ENCODE data around the gene ADGRG6. TPM values are rescaled to one million over a fixed set of nuclear protein-coding genes. Genes with fewer than 3 reads are reported as not detected.

Gene ADGRG6
- total RNA-seq, 1 experiment from 2014 or later = 259 TPM

GRCh38 chr6:142378138-142378875 is 76.5 kb downstream of the ADGRG6 start:
- TF ChIP-seq REST (IDR thresholded peaks at IDR 0.05; ENCODE audit: insufficient read depth in 1 of 2, low read depth in 2 of 2, low read length in 1 of 2) (no peak), CTCF (IDR thresholded peaks at IDR 0.05) (no peak), SIN3A (IDR thresholded peaks at IDR 0.05; ENCODE audit: borderline replicate concordance, insufficient read depth, low read depth, low read length) (no peak), TCF7L2 (IDR thresholded peaks at IDR 0.05; ENCODE audit: low read depth, low read length) (0 out of 2 replicates have a peak, but pooled peaks have one; percentile 20), POLR2AphosphoS5 (IDR thresholded peaks at IDR 0.05; ENCODE audit: low read depth, low read length) (peak; percentile 60)
- POLR2A ChIA-PET = interaction anchor here (1.2 kb wide), 1 partner anchor 231 kb away, joined by 3 read pairs; the partner anchor contains the start of gene VTA1
- H3K9me3 ChIP-seq (ENCODE audit: control insufficient read depth, insufficient read depth, low read depth, low read length) = no peaks in the 10 kb centered on the region
- H3K4me3 ChIP-seq (ENCODE audit: low read depth in 2 of 2, low read length in 2 of 2) = no peak overlapping the region
- no TSS peak for BruUV-seq (replicated peaks)
- DNase-seq (ENCODE audit: low read depth, low spot score) = no peak
- peaks cover 3% of the 10 kb centered on the region; the same call in 1 of the 2 replicates for H3K36me3 ChIP-seq (ENCODE audit: control insufficient read depth, insufficient read depth, low read length)
- no peak for ATAC-seq
- in situ Hi-C loops (cut with HindIII; ENCODE audit: low pct_unique_long_range_greater_than_20kb, low sequenced_read_pairs) (no loop called here), intact Hi-C loops (cut with micrococcal nuclease; ENCODE audit: unreplicated experiment) (loop anchor here (5.0 kb wide), 1 partner anchor 56 kb away; no protein-coding TSS in a partner anchor)
- CTCF ChIA-PET = no interaction called here
- peak overlapping the region; percentile 100 for H3K27ac ChIP-seq (ENCODE audit: low read length)
- peaks cover 94% of the 10 kb centered on the region for H3K4me1 ChIP-seq (ENCODE audit: control insufficient read depth, insufficient read depth, low read length)
- no peaks in the 10 kb centered on the region for H3K27me3 ChIP-seq (ENCODE audit: control insufficient read depth, insufficient read depth, low read length)

- Histone ChIP-seq H3K27me3 (ENCODE audit: control insufficient read depth, insufficient read depth, low read length) (no peaks in the 10 kb centered on the region), H3K4me1 (ENCODE audit: control insufficient read depth, insufficient read depth, low read length) (peaks cover 93% of the 10 kb centered on the region), H3K4me3 (ENCODE audit: low read depth in 2 of 2, low read length in 2 of 2) (no peak overlapping the region), H3K36me3 (ENCODE audit: control insufficient read depth, insufficient read depth, low read length) (peaks cover 7% of the 10 kb centered on the region; the same call in 1 of the 2 replicates), H3K27ac (ENCODE audit: low read length) (peak overlapping the region; percentile 100), H3K9me3 (ENCODE audit: control insufficient read depth, insufficient read depth, low read depth, low read length) (no peaks in the 10 kb centered on the region)
- DNase-seq (ENCODE audit: low read depth, low spot score) (no peak), ATAC-seq (peak; percentile 6; the same call in 1 of the 2 replicates)
- ChIA-PET CTCF (no interaction called here), POLR2A (no interaction called here)
- no TSS peak for BruUV-seq (replicated peaks)
- in situ Hi-C loops (cut with HindIII; ENCODE audit: low pct_unique_long_range_greater_than_20kb, low sequenced_read_pairs) = no loop called here
- no peak for TF ChIP-seq POLR2AphosphoS5 (IDR thresholded peaks at IDR 0.05; ENCODE audit: low read depth, low read length)
- TF ChIP-seq CTCF (IDR thresholded peaks at IDR 0.05) = no peak
- TF ChIP-seq SIN3A (IDR thresholded peaks at IDR 0.05; ENCODE audit: borderline replicate concordance, insufficient read depth, low read depth, low read length) = no peak
- no peak for TF ChIP-seq TCF7L2 (IDR thresholded peaks at IDR 0.05; ENCODE audit: low read depth, low read length)
- TF ChIP-seq REST (IDR thresholded peaks at IDR 0.05; ENCODE audit: insufficient read depth in 1 of 2, low read depth in 2 of 2, low read length in 1 of 2) = no peak
- intact Hi-C loops (cut with micrococcal nuclease; ENCODE audit: unreplicated experiment) = no loop called here
These were observed 78.8 kb downstream of the ADGRG6 start for GRCh38 chr6:142380626-142381025.
